Liver (tissue), 3 donors: ENCODE measurements around the gene CCN2.

Experiments
- ATF3 ChIP-seq: IDR thresholded peaks from 2 replicates; pipeline ENCODE4 v1.6.1; 2016; ENCODE audit warnings: antibody characterized with exemption
- CTCF ChIP-seq: fragments of 150-350 bp; IDR thresholded peaks from 2 replicates; pipeline ENCODE4 v1.5.1; 2017; ENCODE audit warnings: improper control_type of control experiment, low read depth, low read length; ENCODE audit not compliant: missing input control
- EGR1 ChIP-seq, 2 donors: IDR thresholded peaks; 2 replicates each; pipeline ENCODE4 v1.6.1; 2016 to 2018; ENCODE audit warnings: antibody characterized with exemption in 2 of 2, low read depth in 2 of 2
- GABPA ChIP-seq, 2 donors: IDR thresholded peaks in 1 of 2; conservative IDR thresholded peaks in 1 of 2; 2 replicates each; pipeline ENCODE4 v1.6.1; 2016; ENCODE audit warnings: antibody characterized with exemption in 2 of 2, mild to moderate bottlenecking in 1 of 2, moderate library complexity in 1 of 2
- JUND ChIP-seq, 2 donors: IDR thresholded peaks; 2 replicates each; pipeline ENCODE4 v1.6.1; 2016; ENCODE audit warnings: antibody characterized with exemption in 2 of 2
- MAX ChIP-seq: IDR thresholded peaks from 2 replicates; pipeline ENCODE4 v1.6.1; 2016; ENCODE audit warnings: antibody characterized with exemption
- RAD21 ChIP-seq, 2 donors: IDR thresholded peaks; 2 replicates each; pipeline ENCODE4 v1.6.1; 2016; ENCODE audit warnings: antibody characterized with exemption in 2 of 2, mild to moderate bottlenecking in 2 of 2
- REST ChIP-seq: IDR thresholded peaks from 2 replicates; pipeline ENCODE4 v1.6.1; 2016; ENCODE audit warnings: antibody characterized with exemption, mild to moderate bottlenecking
- SP1 ChIP-seq: IDR thresholded peaks from 2 replicates; pipeline ENCODE4 v1.6.1; 2018; ENCODE audit warnings: antibody characterized with exemption, mild to moderate bottlenecking
- TAF1 ChIP-seq: conservative IDR thresholded peaks from 2 replicates; pipeline ENCODE4 v1.6.1; 2016; ENCODE audit warnings: antibody characterized with exemption, mild to moderate bottlenecking
- YY1 ChIP-seq: IDR thresholded peaks from 2 replicates; pipeline ENCODE4 v1.6.1; 2016; ENCODE audit warnings: antibody characterized with exemption, mild to moderate bottlenecking
- ZBTB33 ChIP-seq: IDR thresholded peaks from 2 replicates; pipeline ENCODE4 v1.6.1; 2016; ENCODE audit warnings: antibody characterized with exemption
- donor health status: healthy.
- donor health status: healthy.

GRCh38 chr6:131976545-131977061, 25.4 kb upstream of the CCN2 start:
- TF ChIP-seq CTCF: no peak
- TF ChIP-seq GABPA (IDR thresholded peaks at IDR 0.05 in 1 of 2, conservative IDR thresholded peaks at IDR 0.05 in 1 of 2): no peak
- no peak for TF ChIP-seq REST
- TF ChIP-seq YY1: peak; percentile 58
- no peak for TF ChIP-seq ATF3
- no peak for TF ChIP-seq TAF1
- peak; percentile 59 for TF ChIP-seq MAX
- peak; percentile 12 to 24 for TF ChIP-seq RAD21 (IDR thresholded peaks at IDR 0.05)
- peak in 1 of 2 donors; percentile 68 for TF ChIP-seq JUND (IDR thresholded peaks at IDR 0.05)
- peak; percentile 68 for TF ChIP-seq ZBTB33
- TF ChIP-seq SP1: no peak
- TF ChIP-seq EGR1 (IDR thresholded peaks at IDR 0.05; ENCODE audit: low read depth in 2 of 2): peak in 1 of 2 donors; percentile 67
